Globus pallidus (tissue), 1 donor: ENCODE results near the gene HHAT.

ENCODE experiments used
- DNase-seq: peaks from one replicate; pipeline ENCODE4 v3.0.0-alpha.2; 2015; ENCODE audit warnings: low spot score

The HHAT gene

DNA sequence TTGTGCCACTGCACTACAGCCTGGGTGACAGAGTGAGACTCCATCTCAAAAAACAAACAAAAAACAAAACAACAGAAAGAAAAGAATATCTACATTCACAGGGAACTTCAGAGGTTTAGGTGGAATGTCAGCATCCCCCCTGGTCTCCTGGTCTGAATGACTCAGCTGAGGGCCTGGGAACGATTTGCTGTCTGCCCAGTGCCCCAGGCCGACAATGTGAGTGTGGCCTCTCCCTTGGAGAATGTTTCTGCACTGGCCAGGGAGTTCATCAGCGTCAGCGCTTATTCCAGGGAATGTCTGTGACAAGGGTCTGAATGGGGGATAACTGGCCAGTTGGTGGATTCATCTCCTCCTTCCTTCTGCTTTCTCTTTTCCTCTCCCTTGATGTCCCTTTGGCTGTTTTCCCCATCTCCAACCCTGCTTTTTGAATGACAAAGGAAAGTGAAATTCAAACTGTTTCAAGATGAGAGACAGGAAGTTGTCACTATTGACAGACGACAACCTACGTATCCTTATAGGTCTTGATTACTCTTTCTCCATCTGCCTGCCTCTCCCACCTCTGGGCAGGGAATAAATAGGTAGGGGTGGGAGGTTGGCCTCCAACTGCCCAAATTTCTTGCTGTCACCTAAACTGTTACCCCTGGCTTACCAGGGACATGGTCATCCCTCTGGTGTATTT, 213.1 kb downstream of the HHAT start:
- no peak for DNase-seq

DNA sequence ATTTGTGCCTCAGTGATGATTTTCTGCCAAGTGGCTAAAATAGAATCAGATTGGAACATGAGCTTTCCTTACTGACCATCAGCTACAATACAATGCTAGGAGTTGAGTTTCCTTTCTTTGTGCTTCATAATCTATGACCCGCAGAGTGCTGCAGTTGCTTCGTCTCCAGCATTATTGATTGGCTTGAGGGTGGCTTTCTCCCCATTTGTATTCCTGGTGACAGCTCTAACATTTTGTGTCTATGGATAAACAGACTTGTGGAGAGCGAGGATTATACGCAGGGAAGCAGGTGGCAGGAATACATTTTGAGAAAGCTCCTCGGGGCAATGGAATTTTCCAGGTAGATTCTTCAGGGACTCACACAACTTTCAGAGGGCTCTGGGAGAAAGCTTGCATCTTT, 223.2 kb downstream of the HHAT start:
- DNase-seq, result no peak

DNA sequence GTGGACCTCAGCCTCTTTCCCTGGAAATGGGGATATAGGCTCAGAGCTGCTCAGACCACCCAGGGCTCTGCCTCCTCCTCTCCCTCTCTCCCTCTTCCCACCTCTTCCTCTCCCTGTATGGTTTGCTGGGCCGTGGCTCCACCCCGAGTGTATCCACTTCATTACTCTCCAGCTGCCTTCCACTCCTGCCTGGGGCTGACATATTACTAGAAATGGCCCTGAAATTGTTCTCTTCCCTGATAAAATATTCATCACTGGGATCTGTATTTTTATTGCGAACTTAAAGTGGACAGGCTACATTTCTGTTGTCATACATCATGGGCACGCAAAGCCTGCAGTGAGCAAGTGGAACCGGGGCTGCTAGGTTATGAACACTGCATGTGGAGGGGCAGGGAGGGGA, 225.0 kb downstream of the HHAT start:
- DNase-seq, result no peak

DNA sequence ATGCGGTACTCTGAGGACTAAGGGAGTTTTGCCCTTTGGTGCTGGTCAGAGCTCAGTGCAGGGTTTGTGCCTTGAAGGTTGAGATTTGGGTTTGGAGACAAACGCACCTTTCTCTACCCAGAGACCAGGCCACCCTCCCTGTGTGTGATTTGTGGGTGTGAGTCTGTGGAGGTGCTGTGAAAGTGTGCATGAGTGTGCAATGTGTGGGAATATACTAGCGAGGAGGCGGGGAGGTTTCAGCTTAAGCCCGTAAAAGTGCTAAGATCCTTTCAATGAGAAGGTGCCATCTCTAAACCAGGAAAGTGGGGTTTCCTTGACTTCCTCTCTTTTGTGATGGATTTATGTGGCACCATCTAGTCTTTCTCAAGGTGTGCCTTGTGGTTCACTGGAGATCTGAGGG, 225.7 kb downstream of the HHAT start:
- DNase-seq, result no peak

DNA sequence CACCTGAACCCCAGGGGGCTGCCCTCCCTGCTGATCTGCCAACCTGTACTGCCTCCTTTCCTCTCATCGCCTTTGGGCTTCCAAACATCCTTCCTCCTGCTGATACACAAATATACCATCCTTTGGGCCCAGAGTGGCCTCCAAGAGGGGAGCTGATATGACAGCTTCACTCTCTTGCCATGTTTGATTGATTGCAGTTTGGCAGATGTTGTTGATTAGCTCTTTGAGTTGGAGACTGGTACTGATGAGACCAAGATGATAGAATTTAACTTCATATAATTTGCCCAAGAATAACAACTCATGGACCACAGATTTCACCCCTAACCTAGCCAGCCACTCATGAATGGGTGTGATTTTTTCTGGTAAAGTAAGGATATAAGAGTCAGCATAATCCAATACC, 227.8 kb downstream of the HHAT start:
- no peak for DNase-seq

DNA sequence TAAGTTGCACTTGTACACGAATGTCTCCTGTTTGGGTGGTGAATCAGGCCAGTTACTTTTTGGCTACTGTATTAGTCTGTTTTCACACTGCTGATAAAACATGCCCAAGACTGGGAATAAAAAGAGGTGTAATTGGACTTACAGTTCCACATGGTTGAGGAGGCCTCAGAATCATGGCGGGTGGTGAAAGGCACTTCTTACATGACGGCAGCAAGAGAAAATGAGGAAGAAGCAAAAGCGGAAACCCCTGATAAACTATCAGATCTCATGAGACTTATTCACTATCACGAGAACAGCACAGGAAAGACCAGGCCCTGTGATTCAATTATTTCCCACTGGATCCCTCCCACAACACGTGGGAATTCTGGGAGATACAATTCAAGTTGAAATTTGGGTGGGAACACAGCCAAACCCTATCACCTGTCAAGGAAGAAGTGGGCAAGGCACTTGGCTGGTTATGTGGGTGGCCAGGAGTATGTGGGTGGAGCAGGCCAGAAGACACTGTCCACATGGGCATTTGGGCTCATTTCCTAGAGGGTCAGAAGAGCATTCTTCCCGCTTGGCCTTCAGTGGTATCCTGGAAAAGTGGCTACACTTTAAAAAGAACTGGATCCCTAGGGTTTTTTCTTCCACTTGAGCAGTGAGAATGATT, 228.8 kb downstream of the HHAT start:
- no peak for DNase-seq

DNA sequence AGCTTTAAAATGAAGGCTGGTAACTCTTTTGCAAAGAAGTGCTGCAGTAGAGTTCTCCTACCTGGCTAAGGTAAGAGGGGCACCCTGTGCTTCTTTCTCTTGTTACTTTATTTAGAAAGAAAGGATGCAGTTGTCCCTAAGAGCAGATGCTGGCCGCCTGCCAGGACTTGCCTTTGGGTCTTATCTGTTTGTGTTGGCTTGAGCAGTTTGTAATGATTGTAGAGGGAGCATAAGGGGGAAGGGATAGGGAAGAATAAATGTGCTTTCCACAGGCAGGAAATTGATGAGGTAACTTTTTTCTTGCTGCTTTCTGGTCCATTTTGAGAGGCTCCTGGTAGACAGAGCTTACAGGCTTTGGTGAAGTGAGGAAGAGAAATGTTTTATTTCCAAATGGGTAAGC, 229.6 kb downstream of the HHAT start:
- no peak for DNase-seq

DNA sequence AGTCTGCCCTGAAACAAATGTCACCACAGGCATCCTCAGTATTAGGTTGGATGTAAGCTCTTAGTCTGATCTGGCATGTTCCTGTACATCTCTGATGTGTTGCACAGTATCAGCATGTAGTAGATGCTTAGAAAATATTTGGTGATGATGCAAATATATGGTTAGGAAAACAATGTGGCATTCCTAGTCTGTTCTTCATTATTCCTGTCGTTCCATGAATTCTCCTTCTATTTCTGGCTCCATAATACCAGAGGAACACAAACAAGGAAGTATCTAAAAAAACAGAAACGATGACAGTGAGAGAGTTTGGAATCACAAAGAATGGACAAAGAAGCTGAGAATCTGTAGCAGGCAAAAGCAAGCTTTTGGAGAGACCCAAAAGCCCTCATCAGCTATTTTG, 236.6 kb downstream of the HHAT start:
- DNase-seq, result no peak

DNA sequence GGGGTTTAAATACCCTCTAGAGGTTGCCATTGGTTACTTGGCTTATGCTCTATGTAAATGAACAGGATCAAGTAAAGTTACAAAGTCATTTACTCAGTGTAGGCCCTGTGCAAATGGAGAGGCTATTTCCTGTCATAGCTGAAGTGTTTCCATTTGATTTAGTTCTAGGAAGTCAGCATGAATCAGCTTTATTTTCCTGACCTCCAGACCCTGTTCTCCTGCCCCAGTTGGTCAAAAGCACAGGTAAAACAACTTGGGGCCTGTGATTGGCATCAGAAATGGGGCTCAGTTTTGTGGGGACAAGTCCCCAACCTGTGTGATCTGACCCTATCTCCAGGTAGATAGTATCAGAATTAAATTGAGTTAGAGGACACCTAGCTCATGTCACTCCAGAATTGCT, 239.9 kb downstream of the HHAT start:
- DNase-seq, result no peak

DNA sequence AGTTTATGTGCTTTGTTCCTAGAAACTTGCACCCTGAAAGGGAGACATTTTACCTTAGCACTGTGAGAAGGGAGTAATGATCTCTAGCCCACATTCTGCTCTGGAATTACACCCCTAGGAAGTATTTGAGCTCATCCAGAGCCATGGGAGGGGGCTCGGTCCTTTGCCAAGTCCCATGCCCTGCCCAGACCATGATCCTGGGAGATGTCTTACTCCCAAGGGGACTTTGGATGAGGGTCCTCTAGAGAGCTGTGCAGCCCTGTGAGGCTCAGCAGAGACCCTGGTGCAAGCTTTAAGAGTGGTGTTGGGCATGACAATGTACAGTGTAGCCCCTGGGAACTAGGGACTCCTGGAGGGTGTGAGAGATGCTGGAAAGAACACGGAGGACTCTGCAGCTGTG, 241.4 kb downstream of the HHAT start:
- no peak for DNase-seq

DNA sequence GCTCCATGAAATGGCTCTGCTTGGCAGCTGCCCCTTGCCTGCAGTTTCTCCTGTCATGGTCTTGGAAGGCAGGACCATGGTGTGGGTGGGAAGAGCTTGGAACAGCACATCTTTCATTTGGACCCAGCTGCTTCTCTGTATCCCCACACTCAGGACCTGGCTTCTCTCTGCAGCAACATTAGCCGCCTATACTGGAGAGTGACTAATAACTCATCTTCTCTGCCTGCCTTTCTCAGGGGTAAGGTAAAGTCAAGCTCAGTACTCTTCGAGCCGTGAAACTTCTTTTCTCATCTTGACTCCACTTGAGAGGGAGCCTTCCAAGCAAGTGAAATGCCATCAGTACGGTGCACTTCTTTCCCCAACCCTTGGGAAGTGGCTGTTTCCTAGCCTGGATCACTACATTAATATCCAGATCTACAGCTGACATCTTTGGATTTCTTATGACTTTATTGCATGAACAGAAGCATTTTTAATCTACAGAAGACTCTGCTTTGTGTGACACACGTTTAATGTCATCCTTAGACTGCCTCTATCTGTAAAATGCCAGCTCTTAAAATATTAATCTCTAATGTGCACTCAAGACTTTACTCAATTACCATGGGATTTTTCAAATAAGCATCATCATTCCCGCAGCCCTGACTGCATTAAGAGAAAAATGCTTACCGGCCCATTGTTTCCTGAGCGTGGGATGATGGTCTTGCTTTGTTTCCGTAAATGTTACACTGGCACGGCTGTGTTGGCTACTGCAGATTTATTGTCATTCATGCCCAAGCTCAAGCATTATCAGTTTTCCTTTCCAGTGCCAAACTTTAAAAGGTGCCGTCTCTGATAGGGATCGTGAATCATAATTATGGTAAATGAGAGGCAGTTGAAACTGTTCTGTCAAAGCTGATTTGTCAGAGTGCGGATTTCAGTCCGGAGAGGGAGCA, 242.9 kb downstream of the HHAT start:
- DNase-seq, result no peak

DNA sequence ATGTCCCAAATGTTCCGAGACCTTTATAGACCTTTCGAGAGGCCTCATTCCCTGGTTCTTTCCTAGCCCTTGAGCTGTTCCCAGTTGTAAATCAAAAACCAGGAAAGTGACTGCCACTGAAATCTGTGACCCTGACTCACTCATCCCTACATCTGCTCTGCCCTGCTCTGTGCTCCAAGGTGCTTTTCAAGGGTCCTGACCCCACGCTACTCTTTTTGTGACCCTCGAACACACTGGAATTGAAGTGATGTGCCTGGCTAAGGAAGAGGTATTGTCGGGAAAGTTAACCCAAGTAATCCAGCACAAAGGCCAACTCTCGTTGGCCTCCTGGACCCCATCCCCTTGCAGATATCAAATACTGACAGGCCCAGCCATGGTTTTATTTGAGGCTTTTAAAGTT, 244.4 kb downstream of the HHAT start:
- no peak for DNase-seq

DNA sequence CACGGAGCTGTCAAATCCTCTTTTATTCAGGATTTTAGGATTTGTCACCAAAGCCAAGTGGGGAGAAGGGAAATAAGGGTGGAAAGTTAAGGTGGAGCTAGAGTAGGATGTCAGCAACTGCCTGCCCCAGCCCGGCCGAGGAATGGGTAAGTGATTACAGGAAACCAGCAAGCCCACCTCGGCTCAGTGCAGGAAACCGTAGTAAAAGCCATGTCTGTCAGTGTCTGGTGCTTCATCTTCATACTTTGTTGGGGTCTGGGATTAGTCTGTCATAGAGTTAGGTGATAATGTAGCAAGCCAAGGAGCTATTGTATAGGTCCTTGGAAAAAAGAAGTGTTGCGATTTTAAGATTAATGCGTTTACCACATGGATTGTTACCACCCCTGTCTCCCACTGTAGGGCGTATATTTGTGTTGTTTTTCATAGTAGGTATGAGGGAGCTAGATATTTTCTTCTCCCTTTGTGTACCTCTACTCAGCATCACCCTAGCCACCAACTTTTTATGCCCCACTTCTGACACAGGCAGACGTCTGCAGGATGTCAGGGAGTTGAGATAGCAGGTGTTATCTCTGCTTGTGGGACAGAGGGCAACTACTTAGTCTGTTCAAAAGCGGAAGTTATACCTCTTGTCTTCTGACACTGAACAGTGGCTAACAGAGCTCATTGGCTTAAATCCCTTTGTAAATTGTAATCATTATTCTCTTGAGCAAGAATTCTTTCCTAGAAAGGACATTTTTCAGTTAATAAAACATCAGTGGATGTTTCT, 253.7 kb downstream of the HHAT start:
- no peak for DNase-seq

DNA sequence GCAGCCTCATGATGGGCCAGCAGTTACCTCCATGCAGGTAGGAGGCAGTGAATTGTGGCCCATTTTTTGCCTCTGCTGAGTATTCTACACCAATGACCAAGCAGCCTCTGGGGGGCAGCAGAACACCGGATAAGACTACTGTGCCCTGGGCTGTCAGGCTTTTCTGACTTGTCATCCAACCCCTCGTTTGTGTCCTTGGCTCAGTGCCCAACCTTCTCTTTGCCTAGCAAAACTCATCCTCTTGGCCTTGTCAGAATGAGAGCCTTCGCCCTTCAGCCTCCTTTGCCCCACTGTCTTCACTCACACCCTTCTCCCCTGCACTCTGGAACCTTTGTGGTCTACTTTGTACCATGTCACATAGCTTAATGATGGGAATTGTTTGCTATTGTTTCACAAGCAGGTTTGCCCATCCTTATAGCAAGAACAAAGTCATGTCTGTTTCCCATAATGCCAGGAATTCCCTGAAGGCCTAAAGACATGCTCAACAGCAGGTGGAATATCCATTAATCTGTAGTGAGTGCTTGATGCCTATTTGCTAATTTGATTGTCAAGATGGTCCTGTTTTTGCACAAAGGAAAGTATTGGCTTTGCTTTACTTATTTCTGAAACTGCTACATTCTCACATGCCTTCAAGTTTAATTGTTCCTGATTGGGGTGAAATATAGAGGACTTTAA, 255.9 kb downstream of the HHAT start:
- peak; percentile 93 for DNase-seq

DNA sequence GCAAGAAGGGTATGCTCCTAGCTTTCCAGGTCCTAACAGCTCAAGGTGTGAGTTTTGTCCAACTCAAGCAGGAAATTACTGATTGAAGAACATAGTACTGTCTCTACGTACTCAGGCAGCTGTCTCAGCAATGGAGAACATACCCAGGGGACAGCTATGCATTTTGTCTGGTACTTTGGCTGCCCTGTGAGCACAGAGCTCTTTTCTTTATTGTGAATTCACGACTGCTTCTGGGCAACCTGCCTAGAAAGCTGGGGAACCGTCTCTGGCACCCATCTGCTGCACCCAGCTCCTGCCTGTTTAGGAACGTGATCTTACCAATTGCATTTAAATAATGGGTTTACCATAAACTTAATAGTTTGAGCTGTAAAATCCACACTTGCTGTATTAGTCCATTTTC, 258.1 kb downstream of the HHAT start:
- DNase-seq, result peak; percentile 85

DNA sequence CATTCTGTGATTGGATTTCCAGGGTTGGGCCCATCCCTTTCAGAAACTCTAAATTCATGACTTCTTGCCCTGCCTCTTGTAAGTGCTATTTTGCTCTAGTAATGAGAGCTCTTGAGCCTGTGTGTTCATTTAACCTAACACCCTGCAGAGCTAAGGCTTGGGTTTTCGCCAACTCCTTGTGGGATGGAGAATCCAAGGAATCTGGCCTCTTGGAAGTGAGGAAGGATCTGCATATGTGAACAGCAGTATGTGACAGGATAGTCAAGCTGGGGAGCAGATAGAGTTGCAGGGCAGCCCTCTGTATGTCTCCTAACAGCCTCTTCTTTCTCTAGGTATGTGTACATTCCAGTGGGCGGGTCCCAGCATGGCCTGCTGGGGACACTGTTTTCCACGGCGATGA, 258.9 kb downstream of the HHAT start:
- DNase-seq, result no peak

DNA sequence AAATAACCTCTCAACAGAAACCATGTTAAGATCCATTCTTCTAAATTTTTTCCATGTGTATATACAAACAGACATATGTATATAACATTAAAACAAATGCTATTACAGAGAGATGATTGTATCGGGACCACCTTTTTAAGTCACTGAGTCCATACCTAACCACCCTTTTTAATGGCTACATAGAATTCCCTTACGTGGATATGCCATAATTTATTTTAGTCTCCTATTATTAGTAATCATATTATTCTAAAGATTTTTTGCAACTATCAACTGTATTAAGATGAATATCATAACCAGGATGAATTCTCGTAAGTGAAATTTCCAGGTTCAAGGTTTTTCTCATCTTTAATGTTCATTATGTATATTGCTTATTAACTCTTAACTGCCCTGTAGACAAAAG, 259.7 kb downstream of the HHAT start:
- no peak for DNase-seq

DNA sequence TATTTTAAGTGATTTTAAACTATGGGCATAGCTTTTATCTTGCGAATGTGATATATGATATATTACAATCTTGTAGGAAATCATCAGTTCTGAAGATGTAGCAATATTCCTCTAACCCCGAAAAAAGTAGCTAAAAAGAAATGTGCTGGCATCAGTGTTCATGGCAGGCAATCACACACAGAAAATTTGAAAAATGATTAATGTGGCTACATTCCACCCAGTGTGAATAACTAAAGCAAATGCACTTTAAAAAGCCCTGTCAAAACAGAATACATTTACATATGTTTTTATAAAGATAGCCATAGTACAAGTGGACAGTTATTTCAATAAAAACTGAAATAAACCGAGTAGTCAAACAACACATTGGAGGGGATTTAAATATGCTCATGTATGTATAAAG, 260.2 kb downstream of the HHAT start:
- DNase-seq, result no peak

DNA sequence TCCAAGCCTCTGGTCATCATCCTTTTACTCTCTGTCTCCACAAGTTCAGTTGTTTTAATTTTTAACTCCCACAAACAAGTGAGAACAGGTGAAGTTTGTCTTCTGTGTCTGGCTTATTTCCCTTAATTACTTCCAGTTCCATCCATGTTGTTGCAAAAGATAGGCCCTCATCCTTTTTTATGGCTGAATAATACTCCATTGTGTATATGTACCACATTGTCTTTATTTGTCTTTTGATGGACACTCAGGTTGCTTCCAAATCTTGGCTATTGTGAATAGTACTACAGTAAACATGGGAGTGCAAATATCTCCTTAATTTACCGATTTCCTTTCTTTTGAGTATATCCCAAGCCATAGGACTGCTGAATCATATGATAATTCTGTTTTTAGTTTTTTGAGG, 262.5 kb downstream of the HHAT start:
- no peak for DNase-seq

DNA sequence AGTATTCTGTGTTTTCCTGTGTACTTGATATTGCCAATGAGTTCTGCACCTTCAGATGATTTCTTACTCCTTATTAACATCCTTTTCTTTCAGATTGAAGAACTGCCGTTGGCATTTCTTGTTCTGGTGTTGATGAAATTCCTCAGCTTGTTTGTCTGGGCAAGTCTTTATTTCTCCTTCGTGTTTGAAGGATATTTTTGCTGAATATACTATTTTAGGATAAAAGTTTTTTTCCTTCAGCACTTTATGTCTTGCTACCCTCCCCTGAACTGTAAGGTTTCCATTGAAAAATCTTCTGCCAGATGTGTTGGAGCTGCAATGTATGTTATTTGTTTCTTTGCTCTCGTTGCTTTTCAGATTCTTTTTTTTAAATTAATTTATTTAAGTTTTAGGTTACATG, 265.9 kb downstream of the HHAT start:
- no peak for DNase-seq

DNA sequence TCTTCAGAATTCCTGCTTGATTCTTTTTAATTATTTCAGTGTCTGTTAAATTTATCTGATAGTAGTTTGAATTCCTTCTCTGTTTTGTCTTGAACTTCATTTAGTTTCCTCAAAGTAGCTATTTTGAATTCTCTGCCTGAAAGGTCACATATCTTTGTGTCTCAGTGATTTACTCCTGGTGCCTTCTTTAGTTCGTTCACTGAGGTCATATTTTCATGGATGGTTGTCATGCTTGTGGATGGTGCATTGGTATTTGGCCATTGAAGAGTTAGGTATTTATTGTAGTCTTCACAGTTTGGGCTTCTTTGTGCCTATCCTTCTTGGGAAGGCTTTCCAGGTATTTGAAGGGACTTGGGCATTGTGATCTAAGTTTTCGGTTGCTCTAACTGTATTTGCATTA, 267.9 kb downstream of the HHAT start:
- DNase-seq, result no peak
